HG02885 (cell line): ENCODE results near the gene RPL37A.
A peak's percentile ranks its signal among the peaks of the same experiment; 100 is the strongest.

Source experiments
- ATAC-seq: cut with Tn5 transposase; IDR thresholded peaks from one replicate; pipeline ENCODE4 v1.9.1; 2021; ENCODE audit warnings: mild to moderate bottlenecking; ENCODE audit not compliant: unreplicated experiment, poor library complexity

RPL37A gene

DNA sequence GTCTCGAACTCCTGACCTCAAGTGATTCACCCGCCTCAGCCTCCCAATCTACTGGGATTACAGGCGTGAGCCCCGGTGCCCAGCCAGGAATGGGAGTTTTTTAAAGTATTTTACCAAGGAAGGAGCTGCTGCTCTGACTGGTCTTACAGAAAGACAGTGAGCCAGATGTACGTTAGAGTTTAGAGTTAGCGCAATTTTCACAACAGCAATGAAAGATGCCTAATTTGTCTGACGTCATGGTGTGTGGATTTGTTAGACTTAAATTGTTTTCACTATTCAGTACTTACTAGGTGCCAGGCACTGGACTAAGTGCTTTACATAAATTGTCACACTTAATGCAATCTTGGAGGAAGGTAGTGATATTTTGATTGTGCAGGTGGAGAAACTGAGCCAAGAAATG lies 12.4 kb upstream of the RPL37A start:
- ATAC-seq, result no peak

GRCh38 chr2:216486708-216487107 lies 11.9 kb upstream of the RPL37A start:
- ATAC-seq, result no peak

- no peak for ATAC-seq
These were observed 8.6 kb upstream of the RPL37A start for GRCh38 chr2:216490061-216490460.

DNA sequence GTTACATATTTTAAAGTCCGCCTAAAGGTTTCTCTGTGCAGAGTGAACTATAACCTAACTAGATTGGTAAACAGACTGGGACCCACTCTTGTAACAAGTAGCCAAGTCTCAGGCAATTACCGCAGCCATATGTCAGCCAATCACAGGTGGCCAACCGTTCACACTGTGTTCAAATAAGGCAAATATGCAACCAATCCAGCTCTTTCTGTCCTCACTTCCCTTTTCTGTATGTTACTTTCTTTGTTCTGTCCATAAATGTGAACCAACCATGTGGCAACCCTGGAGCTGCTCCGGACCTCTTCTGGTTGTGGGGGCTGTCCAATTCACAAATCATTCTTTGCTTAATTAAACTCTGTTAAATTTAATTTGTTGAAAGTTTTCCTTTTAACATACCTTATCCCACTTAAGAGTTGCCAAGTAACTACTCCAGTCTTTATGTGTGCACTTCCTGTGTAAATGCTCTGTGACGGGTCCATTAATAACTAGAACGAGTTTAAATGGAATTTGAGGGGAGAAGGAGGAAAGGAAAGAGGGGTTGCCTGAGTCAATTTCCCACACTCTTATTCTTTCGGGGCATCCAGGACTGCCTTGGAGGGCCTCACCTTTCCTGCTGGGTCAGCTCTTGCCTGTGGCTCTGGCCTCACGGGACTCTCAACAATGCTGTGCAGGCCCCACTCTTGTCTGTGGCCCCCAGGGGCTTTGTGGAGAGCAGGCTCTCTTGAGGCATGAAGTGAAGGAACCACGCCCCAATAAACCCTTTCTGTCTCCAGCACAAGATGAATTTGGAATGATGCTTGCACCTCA lies 6.6 kb upstream of the RPL37A start:
- peak; percentile 85 for ATAC-seq

- ATAC-seq, result no peak
These were observed 5.9 kb upstream of the RPL37A start for GRCh38 chr2:216492597-216493333.

DNA sequence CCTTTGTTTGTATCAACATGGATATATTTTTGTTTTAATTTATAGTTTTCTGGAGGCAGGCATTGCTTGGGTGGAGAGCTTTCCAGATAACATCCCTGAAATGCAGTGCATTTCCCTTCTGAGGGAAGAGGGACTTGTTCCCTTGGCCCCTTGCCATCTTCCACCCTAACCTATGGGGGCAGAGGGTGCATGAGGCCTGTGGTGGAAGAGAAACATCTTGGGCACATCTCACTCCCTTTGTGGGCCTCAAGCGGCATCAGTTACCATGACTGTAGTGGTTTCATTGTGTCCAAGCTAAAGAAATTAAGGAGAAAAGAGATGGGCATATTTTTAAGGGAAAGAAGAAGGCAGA lies 5.3 kb upstream of the RPL37A start:
- ATAC-seq, result no peak

DNA sequence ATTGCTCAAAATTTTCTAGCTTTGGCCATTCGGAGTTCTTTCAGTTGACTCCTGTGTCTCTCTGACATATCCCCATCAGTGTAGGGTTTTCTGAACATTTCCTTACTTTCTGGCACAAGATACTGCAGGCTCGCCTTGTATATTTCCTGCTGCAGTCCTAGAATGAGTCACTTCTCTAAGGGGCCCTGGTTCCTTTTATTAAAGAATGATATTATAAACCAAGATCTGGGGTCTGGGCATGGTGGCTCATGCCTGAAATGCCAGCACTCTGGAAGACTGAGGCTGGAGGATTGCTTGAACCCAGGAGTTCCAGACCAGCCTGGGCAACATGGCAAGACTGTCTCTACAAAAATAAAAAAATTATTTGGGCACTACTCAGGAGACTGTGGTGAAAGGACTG lies 3.0 kb upstream of the RPL37A start:
- no peak for ATAC-seq

GRCh38 chr2:216497382-216498069 lies 1.1 kb upstream of the RPL37A start:
- no peak for ATAC-seq

DNA sequence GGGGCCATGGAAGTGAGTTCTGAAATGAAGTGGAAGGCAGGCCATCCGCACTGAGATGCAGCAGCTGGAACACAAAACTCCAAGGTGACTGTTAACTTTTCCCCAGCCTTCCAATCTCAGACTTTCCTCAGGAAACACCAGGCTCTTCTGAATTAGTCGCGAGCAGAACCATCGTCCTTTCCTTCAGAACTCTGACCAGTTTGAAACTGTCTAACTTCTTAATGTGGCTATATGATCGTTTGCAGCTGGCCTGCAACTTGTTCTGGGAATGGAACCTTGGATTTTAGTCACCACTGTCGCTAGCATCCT lies 620 bp upstream of the RPL37A start:
- ATAC-seq, result no peak

GRCh38 chr2:216499641-216500218 lies 1.1 kb downstream of the RPL37A start:
- no peak for ATAC-seq

- ATAC-seq, result no peak
These were observed 1.9 kb downstream of the RPL37A start for GRCh38 chr2:216500572-216500971.

DNA sequence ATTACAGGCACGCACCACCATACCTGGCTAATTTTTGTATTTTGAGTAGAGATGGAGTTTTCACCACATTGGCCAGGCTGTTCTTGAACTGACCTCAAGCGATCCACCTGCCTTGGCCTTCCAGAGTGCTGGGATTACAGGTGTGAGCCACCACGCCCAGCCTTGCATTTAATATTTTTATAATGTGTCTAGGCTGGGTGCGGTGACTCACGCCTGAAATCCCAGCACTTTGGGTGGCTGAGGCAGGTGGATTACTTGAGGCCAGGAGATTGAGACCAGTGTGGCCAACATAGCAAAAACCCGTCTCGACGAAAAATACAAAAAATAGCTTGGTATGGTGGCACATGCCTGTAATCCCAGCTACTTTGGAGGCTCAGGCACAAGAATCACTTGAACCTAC lies 3.2 kb downstream of the RPL37A start:
- no peak for ATAC-seq

DNA sequence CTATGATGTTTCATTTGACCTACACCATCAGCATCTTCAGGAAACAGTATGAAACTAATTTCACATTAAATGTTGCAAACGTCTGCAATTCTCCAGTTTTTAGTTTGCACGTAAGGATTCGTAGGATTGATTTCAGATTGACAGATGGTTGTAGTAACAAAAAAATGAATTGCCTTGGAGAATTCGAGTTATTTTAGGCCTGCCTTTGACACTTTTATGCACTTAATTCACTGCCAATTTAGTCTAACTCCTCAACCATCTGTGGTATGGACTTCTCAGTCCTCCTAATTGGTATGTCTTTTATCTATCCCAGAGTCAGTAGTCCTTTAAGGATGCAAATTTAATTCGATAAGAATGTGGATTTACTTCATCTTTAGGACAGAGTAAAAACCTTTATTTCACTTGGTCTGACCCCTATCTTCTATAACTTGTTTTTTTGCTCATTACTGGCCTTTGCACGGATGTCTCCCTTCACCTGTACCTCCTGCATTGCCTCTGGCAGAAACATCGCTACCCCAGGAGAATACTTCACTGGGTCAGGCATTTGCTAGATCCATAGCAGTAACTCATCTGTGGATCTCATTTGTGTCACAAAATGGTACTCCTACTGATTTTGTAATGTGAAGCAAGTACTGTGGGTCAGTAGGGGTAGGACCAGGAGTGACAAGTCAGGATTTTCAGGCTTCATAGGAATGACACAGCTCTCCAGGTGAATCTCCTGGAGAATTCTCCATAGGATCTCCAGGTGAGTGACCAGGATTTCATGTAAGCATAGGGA lies 3.9 kb downstream of the RPL37A start:
- ATAC-seq, result no peak

- no peak for ATAC-seq
These were observed 4.5 kb downstream of the RPL37A start for GRCh38 chr2:216503159-216503629.

GRCh38 chr2:216503697-216504375 lies 5.2 kb downstream of the RPL37A start:
- no peak for ATAC-seq

DNA sequence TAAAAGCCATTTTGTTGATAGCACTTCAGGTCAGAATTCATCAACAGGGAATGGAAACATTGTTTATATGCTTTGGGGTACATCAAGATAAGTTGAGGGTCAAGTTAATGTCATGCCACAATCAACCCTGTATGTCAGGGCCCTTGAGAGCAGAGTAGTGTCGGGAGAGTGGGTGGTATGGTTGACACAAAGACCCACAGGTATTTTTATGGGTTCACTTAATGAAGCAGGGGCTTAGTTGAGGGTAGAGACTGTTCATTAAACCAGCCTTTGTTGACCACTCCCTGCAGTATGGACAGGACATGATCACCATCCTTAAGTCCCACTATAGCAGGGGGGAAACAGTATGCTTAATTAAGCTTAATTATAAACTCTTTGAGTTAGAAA lies 5.7 kb downstream of the RPL37A start:
- ATAC-seq, result no peak

DNA sequence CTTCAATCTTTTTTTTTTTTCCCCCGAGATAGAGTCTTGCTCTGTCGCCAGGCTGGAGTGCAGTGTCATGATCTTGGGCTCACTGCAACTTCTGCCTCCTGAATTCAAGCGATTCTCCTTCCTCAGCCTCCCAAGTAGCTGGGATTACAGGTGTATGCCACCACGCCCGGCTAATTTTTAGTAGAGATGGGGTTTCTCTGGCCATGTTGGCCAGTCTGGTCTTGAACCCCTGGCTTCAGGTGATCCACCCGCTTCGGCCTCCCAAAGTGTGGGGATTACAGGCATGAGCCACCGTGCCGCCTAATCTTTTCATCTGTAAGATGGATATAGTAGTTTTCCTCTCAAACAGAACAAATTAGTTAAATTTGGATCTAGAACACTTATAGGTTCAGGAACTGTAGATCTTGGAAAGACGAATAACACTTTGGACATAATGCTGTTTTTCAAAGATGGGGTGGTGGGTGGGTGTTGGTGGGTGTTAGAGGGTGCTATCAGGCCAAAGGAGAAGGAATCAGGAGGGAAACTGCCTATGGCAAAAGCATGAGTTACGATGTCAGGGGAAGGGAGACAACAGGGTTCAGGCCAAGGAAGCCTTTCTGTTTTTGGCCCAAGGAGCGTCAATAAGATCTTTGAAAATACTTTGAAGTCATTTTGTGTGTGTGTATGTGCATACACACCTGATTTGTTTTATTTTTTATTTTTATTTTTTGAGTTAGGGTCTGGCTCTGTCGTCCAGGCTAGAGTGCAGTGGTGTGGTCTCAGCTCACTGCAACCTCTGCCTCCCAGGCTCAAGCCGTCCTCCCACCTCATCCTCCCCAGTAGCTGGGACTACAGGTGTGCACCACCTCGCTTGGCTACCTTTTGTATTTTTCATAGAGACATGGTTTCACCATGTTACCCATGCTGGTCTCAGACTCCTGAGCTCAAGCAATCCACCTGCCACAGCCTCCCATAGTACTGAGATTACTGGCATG lies 6.8 kb downstream of the RPL37A start:
- ATAC-seq, result no peak
